HepG2 (cell line): ENCODE data around the gene SLC6A7. TPM values are rescaled to one million over a fixed set of nuclear protein-coding genes. Genes with fewer than 3 reads are reported as not detected.

Experiments
- ATAC-seq: fragments of 200-7000 bp; cut with Tn5 transposase; 3 replicates; pipeline ENCODE4 v1.9.1; 2020; ENCODE audit warnings: mild to moderate bottlenecking, moderate library complexity
- BruUV-seq: library from RNA; stranded (reverse); fragments of 400-500 nt; replicated peaks from 2 replicates; lab custom pipeline; 2021; lab: Mats Ljungman, UMichigan
- CTCF ChIA-PET: fragments of 300-600 bp; formaldehyde crosslinking; extraction: SDS; loops from one replicate; lab custom pipeline; 2021; ENCODE audit warnings: low total read pairs, inconsistent platforms, low intra/inter-chr PET ratio; lab: Yijun Ruan, JAX
- POLR2A ChIA-PET: fragments of 350-600 bp; sonication (Branson Sonifier 250); formaldehyde crosslinking; loops from one replicate; lab custom pipeline; 2020; ENCODE audit warnings: antibody characterized with exemption, inconsistent platforms; lab: Yijun Ruan, JAX
- DNase-seq: peaks from one replicate; pipeline ENCODE4 v3.0.0-alpha.2; 2015; ENCODE audit warnings: low spot score
- FAIRE-seq: peaks from 3 replicates; lab custom pipeline; 2011; peaks lifted over from hg19 to GRCh38; lab: Jason Lieb, UNC
- H2AFZ ChIP-seq: one replicate; pipeline ENCODE4 v1.6.1; 2011; ENCODE audit warnings: low read length, inconsistent platforms
- H3K27ac ChIP-seq: fragments of 300-600 bp; 3 replicates; pipeline ENCODE4 v1.8.0; 2011; ENCODE audit warnings: mixed run types, mild to moderate bottlenecking, mixed read lengths, low read length, inconsistent platforms; ENCODE audit not compliant: insufficient read depth; ENCODE audit errors: extremely low read length
- H3K27me3 ChIP-seq, 2 experiments: fragments of 200-600 bp in 1 of 2; 2 replicates in 1 of 2; 3 replicates in 1 of 2; pipeline versions ENCODE4 v1.6.0 to v1.8.0; 2011; ENCODE audit warnings: low read length in 2 of 2, mild to moderate bottlenecking in 2 of 2, moderate library complexity in 2 of 2, inconsistent platforms in 1 of 2; ENCODE audit not compliant: insufficient read depth in 2 of 2, control insufficient read depth in 1 of 2
- H3K36me3 ChIP-seq, 2 experiments: fragments of 200-600 bp in 1 of 2; replicated peaks in 1 of 2; 2 replicates in 1 of 2; 3 replicates in 1 of 2; pipeline versions ENCODE4 v1.5.1 to v1.8.0; 2011; ENCODE audit warnings: low read length in 2 of 2, inconsistent platforms in 1 of 2; ENCODE audit not compliant: insufficient read depth in 2 of 2, control insufficient read depth in 1 of 2
- H3K4me1 ChIP-seq: 2 replicates; pipeline ENCODE4 v1.5.1; 2012; ENCODE audit warnings: low read length, inconsistent platforms; ENCODE audit not compliant: insufficient read depth
- H3K4me2 ChIP-seq: 2 replicates; pipeline ENCODE4 v1.6.0; 2011; ENCODE audit warnings: low read depth, low read length, inconsistent platforms
- H3K4me3 ChIP-seq, 3 experiments: fragments of 200-600 bp in 1 of 3; sonication (generic), shearing (Covaris generic) in 1 of 3; replicated peaks in 1 of 3; 2 replicates each; pipeline ENCODE4 v1.5.1; 2011 to 2016; ENCODE audit warnings: low read length in 3 of 3, inconsistent platforms in 2 of 3, low read depth in 2 of 3, mild to moderate bottlenecking in 2 of 3, control low read depth in 1 of 3, mixed read lengths in 1 of 3; ENCODE audit not compliant: insufficient read depth in 1 of 3
- H3K79me2 ChIP-seq: one replicate; pipeline ENCODE4 v1.6.1; 2011; ENCODE audit warnings: low read length, inconsistent platforms; ENCODE audit not compliant: insufficient read depth
- H3K9ac ChIP-seq: 2 replicates; pipeline ENCODE4 v1.6.0; 2011; ENCODE audit warnings: mild to moderate bottlenecking, low read depth, low read length, inconsistent platforms; ENCODE audit not compliant: insufficient read depth
- H3K9me3 ChIP-seq: 2 replicates; pipeline ENCODE4 v1.5.1; 2012; ENCODE audit warnings: mild to moderate bottlenecking, low read length
- H4K20me1 ChIP-seq: 2 replicates; pipeline ENCODE4 v1.6.0; 2011; ENCODE audit warnings: inconsistent platforms, mild to moderate bottlenecking, low read length, moderate library complexity; ENCODE audit not compliant: insufficient read depth
- CHD2 ChIP-seq: IDR thresholded peaks from 2 replicates; pipeline ENCODE4 v1.6.1; 2011; ENCODE audit warnings: low read depth, low read length, improper control_type of control experiment
- DBP ChIP-seq: sonication (generic); formaldehyde crosslinking; IDR thresholded peaks from 2 replicates; pipeline ENCODE4 v1.4.0; 2020; ENCODE audit warnings: missing genetic modification reagents; ENCODE audit errors: not compliant biosample characterization
- MAF1 ChIP-seq: sonication (generic); formaldehyde crosslinking; IDR thresholded peaks from 2 replicates; pipeline ENCODE4 v1.5.0; 2020; ENCODE audit warnings: missing genetic modification reagents, borderline replicate concordance
- PBX2 ChIP-seq: IDR thresholded peaks from 2 replicates; pipeline ENCODE4 v1.6.1; 2016; ENCODE audit warnings: control low read depth
- PCBP1 ChIP-seq: fragments of 200-400 bp; formaldehyde crosslinking; IDR thresholded peaks from 2 replicates; pipeline ENCODE4 v1.6.1; 2017; ENCODE audit warnings: mild to moderate bottlenecking, low read depth, low read length, borderline replicate concordance
- RNF2 ChIP-seq: fragments of 450-650 bp; conservative IDR thresholded peaks from 2 replicates; pipeline ENCODE4 v1.6.1; 2016; ENCODE audit warnings: low read depth
- SAFB2 ChIP-seq: sonication (generic); formaldehyde crosslinking; IDR thresholded peaks from 2 replicates; pipeline ENCODE4 v1.5.1; 2020; ENCODE audit warnings: missing genetic modification reagents, low read depth, mild to moderate bottlenecking, borderline replicate concordance
- YEATS4 ChIP-seq: sonication (generic); formaldehyde crosslinking; IDR thresholded peaks from 2 replicates; pipeline ENCODE4 v1.4.0; 2020; ENCODE audit warnings: missing genetic modification reagents, borderline replicate concordance
- ZBTB38 ChIP-seq: sonication (generic); formaldehyde crosslinking; IDR thresholded peaks from 2 replicates; pipeline ENCODE4 v1.5.1; 2020; ENCODE audit warnings: mild to moderate bottlenecking, missing genetic modification reagents
- ZBTB8A ChIP-seq: sonication (generic); formaldehyde crosslinking; IDR thresholded peaks from 2 replicates; pipeline ENCODE4 v1.4.0; 2020; ENCODE audit warnings: mild to moderate bottlenecking, low read depth, missing genetic modification reagents, borderline replicate concordance
- ZFP41 ChIP-seq: sonication (generic); formaldehyde crosslinking; IDR thresholded peaks from 2 replicates; pipeline ENCODE4 v1.4.0; 2020; ENCODE audit warnings: mild to moderate bottlenecking, missing genetic modification reagents, borderline replicate concordance
- ZNF143 ChIP-seq: sonication (generic); formaldehyde crosslinking; IDR thresholded peaks from 2 replicates; pipeline ENCODE4 v1.4.0; 2020; ENCODE audit warnings: missing genetic modification reagents
- ZNF235 ChIP-seq: sonication (generic); formaldehyde crosslinking; IDR thresholded peaks from 2 replicates; pipeline ENCODE4 v1.8.1; 2023; ENCODE audit warnings: mild to moderate bottlenecking, missing genetic modification reagents, borderline replicate concordance
- ZNF282 ChIP-seq: fragments of 450-650 bp; IDR thresholded peaks from 2 replicates; pipeline ENCODE4 v1.6.1; 2018; ENCODE audit not compliant: partially characterized antibody
- ZNF543 ChIP-seq: sonication (generic); formaldehyde crosslinking; IDR thresholded peaks from 2 replicates; pipeline ENCODE4 v1.4.0; 2020; ENCODE audit warnings: mild to moderate bottlenecking, missing genetic modification reagents
- ZSCAN9 ChIP-seq: IDR thresholded peaks from 2 replicates; pipeline ENCODE4 v1.6.1; 2016; ENCODE audit warnings: borderline replicate concordance
- WGBS: methylation state at CpG from one replicate; pipeline ENCODE4 v1.1.6; 2017; ENCODE audit warnings: low lambda C conversion rate; 5-methylcytosine and 5-hydroxymethylcytosine counted together
- in situ Hi-C: cut with HindIII; loops from 2 replicates; pipeline ENCODE4 v1.10.0; 2017; ENCODE audit warnings: low pct_unique_long_range_greater_than_20kb; ENCODE audit not compliant: extremely low pct_ligation_motif_present
- intact Hi-C: fragments of 100-400 bp; cut with micrococcal nuclease; formaldehyde crosslinking; loops from one replicate; pipeline ENCODE4 v1.10.0; 2022; ENCODE audit not compliant: unreplicated experiment
- polyA plus RNA-seq, 8 experiments: library from polyadenylated mRNA; depleted of rRNA in 3 of 8; stranded (reverse) in 7 of 8; unstranded in 1 of 8; fragments of >200 nt; fragmentation: Illumina TruSeq in 4 of 8; extraction: Trizol in 4 of 8; gene quantifications; 2 replicates each; pipeline versions ENCODE4 v1.2.1 to v1.2.3, GENCODE V29; 2011 to 2016; ENCODE audit warnings: low read depth in 4 of 8, missing spikeins in 1 of 8, mixed read lengths in 1 of 8; ENCODE audit not compliant: insufficient read depth in 1 of 8
- total RNA-seq, 5 experiments: library from RNA; depleted of rRNA; stranded (reverse); fragments of >200 nt; fragmentation: Illumina TruSeq; extraction: Trizol; gene quantifications; 2 replicates each; pipeline ENCODE4 v1.2.3, GENCODE V29; 2016; ENCODE audit warnings: low read depth in 1 of 5

SLC6A7 gene
- total and polyA plus RNA-seq, 2 of the 13 experiments (the other 11 are each of a cell fraction or from before 2014, with no cell fraction given), result not detected

GRCh38 chr5:150180241-150181026, 9.4 kb upstream of the SLC6A7 start:
- Histone ChIP-seq H3K36me3 (no peaks in the 10 kb centered on the region), H3K9me3 (no peaks in the 10 kb centered on the region), H2AFZ (no peak overlapping the region)
- ChIA-PET POLR2A (no interaction called here), CTCF (no interaction called here)
- ATAC-seq (no peak), DNase-seq (no peak), FAIRE-seq (no peak)
- in situ Hi-C loops, result no loop called here
- BruUV-seq, result no TSS peak
- TF ChIP-seq SAFB2 (CRISPR knock-in tag) (no peak), DBP (no peak), ZNF282 (no peak)
- TF ChIP-seq, all 625 proteins: peak for 0
- no peak overlapping the region for H3K4me3 ChIP-seq
- no peak overlapping the region for H3K4me2 ChIP-seq
- H3K27me3 ChIP-seq, result peaks cover 4 to 13% of the 10 kb centered on the region in 2 experiments; a peak in 4 of 5 replicates
- H3K4me1 ChIP-seq, result peaks cover 22% of the 10 kb centered on the region
- intact Hi-C loops, result no loop called here
- 79% methylated on average over 14 of the region's 18 CpGs for WGBS
- no peak overlapping the region for H3K27ac ChIP-seq
- no peak overlapping the region for H3K9ac ChIP-seq
- no peaks in the 10 kb centered on the region for H3K79me2 ChIP-seq
- H4K20me1 ChIP-seq, result no peaks in the 10 kb centered on the region

- ChIA-PET CTCF (no interaction called here), POLR2A (no interaction called here)
- BruUV-seq, result no TSS peak
- Histone ChIP-seq H4K20me1 (no peaks in the 10 kb centered on the region), H3K4me2 (no peak overlapping the region), H3K9me3 (no peaks in the 10 kb centered on the region), H3K36me3 (no peaks in the 10 kb centered on the region), H3K4me1 (peaks cover 27% of the 10 kb centered on the region), H3K9ac (no peak overlapping the region), H3K27ac (no peak overlapping the region), H3K4me3 (no peak overlapping the region), H3K79me2 (no peaks in the 10 kb centered on the region), H2AFZ (no peak overlapping the region), H3K27me3 (peaks cover 4 to 13% of the 10 kb centered on the region in 2 experiments; a peak in 4 of 5 replicates)
- FAIRE-seq (no peak), ATAC-seq (no peak), DNase-seq (no peak)
- intact Hi-C loops, result no loop called here
- 12% methylated on average over 5 of the region's 5 CpGs for WGBS
- in situ Hi-C loops, result no loop called here
- TF ChIP-seq RNF2 (no peak), ZBTB38 (CRISPR knock-in tag) (no peak), PCBP1 (no peak), ZBTB8A (CRISPR knock-in tag) (no peak), ZFP41 (CRISPR knock-in tag) (no peak), YEATS4 (CRISPR knock-in tag) (no peak), ZSCAN9 (CRISPR knock-in tag) (no peak), MAF1 (CRISPR knock-in tag) (no peak), CHD2 (no peak), ZNF143 (CRISPR knock-in tag) (no peak), PBX2 (CRISPR knock-in tag) (no peak), ZNF235 (CRISPR knock-in tag) (no peak), ZNF543 (CRISPR knock-in tag) (no peak)
Observed at GRCh38 chr5:150181027-150181426, 8.8 kb upstream of the SLC6A7 start.
